Epithelial cell of esophagus (primary cell): ENCODE results near the gene MIS18BP1.

ENCODE experiments used
- DNase-seq: peaks from one replicate; pipeline ENCODE4 v3.0.0; 2010; ENCODE audit warnings: low read depth
- H3K4me3 ChIP-seq: 2 replicates; pipeline ENCODE4 v1.5.1; 2011; ENCODE audit warnings: mild to moderate bottlenecking, low read length, control low read depth
- TF ChIP-seq, protein P1 (sequence below): IDR thresholded peaks from 2 replicates; pipeline ENCODE4 v1.5.1; 2011; ENCODE audit warnings: low read depth, mild to moderate bottlenecking, low read length, control low read depth, inconsistent platforms; ENCODE audit not compliant: insufficient read depth; ENCODE audit errors: missing control alignments

MIS18BP1 gene

GRCh38 chr14:45212231-45212630, 40.8 kb downstream of the MIS18BP1 start:
- no peak for DNase-seq
- TF ChIP-seq, protein P1, sequence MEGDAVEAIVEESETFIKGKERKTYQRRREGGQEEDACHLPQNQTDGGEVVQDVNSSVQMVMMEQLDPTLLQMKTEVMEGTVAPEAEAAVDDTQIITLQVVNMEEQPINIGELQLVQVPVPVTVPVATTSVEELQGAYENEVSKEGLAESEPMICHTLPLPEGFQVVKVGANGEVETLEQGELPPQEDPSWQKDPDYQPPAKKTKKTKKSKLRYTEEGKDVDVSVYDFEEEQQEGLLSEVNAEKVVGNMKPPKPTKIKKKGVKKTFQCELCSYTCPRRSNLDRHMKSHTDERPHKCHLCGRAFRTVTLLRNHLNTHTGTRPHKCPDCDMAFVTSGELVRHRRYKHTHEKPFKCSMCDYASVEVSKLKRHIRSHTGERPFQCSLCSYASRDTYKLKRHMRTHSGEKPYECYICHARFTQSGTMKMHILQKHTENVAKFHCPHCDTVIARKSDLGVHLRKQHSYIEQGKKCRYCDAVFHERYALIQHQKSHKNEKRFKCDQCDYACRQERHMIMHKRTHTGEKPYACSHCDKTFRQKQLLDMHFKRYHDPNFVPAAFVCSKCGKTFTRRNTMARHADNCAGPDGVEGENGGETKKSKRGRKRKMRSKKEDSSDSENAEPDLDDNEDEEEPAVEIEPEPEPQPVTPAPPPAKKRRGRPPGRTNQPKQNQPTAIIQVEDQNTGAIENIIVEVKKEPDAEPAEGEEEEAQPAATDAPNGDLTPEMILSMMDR: no peak
- no peak overlapping the region for H3K4me3 ChIP-seq

- no peak for DNase-seq
- no peak overlapping the region for H3K4me3 ChIP-seq
- TF ChIP-seq, protein P1: no peak
Observed at GRCh38 chr14:45211295-45211694, 41.7 kb downstream of the MIS18BP1 start.

DNA sequence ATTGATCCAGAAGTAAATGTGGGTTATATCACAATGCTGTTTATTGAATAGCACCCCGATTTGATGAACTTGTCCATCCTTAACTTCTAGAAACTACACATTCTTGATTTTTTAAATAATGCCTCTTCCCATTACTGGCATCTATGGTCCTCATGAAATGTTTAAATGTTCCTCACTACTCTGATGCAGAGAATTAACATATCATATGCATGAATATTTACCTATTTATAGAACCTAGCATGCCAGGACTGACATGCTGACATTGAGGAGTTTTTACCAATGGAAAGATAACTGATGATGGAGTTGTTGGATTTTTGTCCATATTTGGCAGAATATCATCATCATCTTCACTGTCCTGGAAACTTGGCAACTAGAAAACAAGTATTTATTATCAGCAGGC, 42.8 kb downstream of the MIS18BP1 start:
- TF ChIP-seq, protein P1: no peak
- no peak overlapping the region for H3K4me3 ChIP-seq
- no peak for DNase-seq

DNA sequence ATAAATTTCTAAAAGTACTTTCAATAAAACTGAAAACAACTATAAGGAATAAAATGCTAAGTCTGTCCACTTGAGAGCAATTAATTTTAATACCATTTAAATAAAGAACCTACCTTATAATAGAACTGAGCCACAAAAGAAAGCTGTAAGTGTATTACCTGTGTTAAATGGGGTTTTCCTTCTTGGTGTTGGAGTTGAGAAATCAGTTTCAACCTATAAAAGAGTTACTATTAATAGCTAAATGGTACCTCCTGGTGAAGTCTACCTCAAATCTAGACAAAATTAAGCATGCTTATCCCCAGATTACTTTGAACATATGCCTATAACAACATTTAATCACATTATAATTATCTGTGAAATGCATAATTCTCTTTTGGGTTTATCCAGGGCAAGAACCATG, 48.8 kb downstream of the MIS18BP1 start:
- no peak overlapping the region for H3K4me3 ChIP-seq
- no peak for DNase-seq
- TF ChIP-seq, protein P1: no peak

- peak; percentile 28 for DNase-seq
- no peak overlapping the region for H3K4me3 ChIP-seq
- TF ChIP-seq, protein P1: peak; percentile 48
Observed at GRCh38 chr14:45201905-45202304, 51.1 kb downstream of the MIS18BP1 start.

DNA sequence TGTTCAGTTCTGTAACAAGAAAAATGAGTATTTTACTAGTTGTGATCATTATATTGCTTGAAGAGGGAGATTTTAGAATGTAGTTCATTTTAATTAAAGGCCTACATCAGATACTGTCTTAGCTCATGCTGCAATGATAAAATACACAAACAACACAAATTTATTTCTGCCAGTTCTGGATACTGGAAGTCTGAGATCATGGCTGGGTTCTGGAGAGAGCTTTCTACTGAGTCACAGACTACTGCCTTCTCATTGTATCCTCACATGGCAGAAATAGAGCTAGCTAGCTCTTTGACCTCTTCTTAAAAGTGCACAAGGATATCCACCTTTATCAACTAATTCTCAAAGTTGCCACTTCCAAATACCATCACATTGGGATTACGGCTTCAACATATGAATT, 53.8 kb downstream of the MIS18BP1 start:
- DNase-seq: peak; percentile 57
- TF ChIP-seq, protein P1: no peak

DNA sequence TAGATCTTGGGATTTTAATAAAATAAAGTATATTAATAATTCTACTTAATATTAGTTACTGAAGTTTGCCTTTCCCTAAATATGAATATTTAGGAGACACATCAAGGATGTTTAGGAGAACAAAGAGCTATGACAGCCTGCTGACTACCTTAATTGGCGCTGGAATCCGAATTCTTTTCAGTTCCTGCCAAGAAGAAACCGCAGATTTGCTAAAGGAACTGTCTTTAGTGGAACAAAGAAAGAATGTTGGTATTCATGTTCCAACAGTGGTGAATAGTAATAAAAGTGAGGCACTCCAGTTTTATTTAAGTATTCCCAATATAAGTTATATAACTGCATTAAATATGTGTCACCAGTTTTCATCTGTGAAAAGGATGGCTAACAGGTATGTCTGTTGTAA, 54.5 kb downstream of the MIS18BP1 start:
- peak; percentile 74 for DNase-seq
- TF ChIP-seq, protein P1: no peak
- H3K4me3 ChIP-seq: no peak overlapping the region

More for the DNA sequence above, 53.8 kb downstream of the MIS18BP1 start:
- no peak overlapping the region for H3K4me3 ChIP-seq
